Activated naive CD8-positive, alpha-beta T cell treated with anti-CD3 and anti-CD28 coated beads for 36 hours (primary cell): ENCODE results near the gene STRIP2. TPM values are rescaled to one million over a fixed set of nuclear protein-coding genes. Genes with fewer than 3 reads are reported as not detected.

Experiments used
- DNase-seq: peaks from one replicate; pipeline ENCODE4 v3.0.0; 2021
- H3K27ac Mint-ChIP-seq: one replicate; pipeline ENCODE4 v1.8.0; 2022; ENCODE audit warnings: mild to moderate bottlenecking, moderate library complexity, mixed read lengths
- H3K27me3 Mint-ChIP-seq: one replicate; pipeline ENCODE4 v1.8.0; 2022; ENCODE audit warnings: mild to moderate bottlenecking, mixed read lengths
- H3K36me3 Mint-ChIP-seq: one replicate; pipeline ENCODE4 v1.8.0; 2021; ENCODE audit warnings: mild to moderate bottlenecking, mixed read lengths
- H3K4me1 Mint-ChIP-seq: one replicate; pipeline ENCODE4 v1.8.0; 2021; ENCODE audit warnings: mixed read lengths
- H3K4me3 Mint-ChIP-seq: one replicate; pipeline ENCODE4 v1.8.0; 2022; ENCODE audit warnings: mild to moderate bottlenecking, moderate library complexity, mixed read lengths
- H3K9me3 Mint-ChIP-seq: one replicate; pipeline ENCODE4 v1.8.0; 2022; ENCODE audit warnings: mixed read lengths
- total RNA-seq, 2 experiments: library from RNA; stranded (reverse); gene quantifications; one replicate each; pipeline ENCODE4 v1.2.3, GENCODE V29; 2021

The STRIP2 gene
- total RNA-seq, 2 experiments from 2014 or later = 6.9 to 7.9 TPM

DNA sequence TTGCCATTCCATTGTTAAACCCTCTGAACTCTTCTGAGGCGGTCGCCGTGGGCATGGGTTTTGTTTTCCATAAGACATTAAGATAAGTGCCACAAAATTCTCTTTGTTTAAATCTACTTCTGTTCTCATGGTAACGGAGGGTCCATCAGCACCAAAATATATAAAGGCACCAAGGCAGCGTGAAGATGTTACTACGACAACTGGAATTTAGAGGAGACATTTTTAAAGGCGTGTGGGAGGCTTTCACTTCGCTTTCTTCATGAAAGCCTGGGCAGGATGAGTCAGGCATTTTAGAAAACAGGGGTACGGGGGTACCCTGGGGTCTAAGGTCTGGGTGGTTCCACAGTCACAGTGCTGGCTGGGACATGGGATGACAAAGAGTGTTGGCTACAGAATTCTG is 102.1 kb downstream of the STRIP2 start:
- no peaks in the 10 kb centered on the region for H3K27me3 Mint-ChIP-seq

More for the DNA sequence above, 102.1 kb downstream of the STRIP2 start:
- peaks cover 15% of the 10 kb centered on the region for H3K4me1 Mint-ChIP-seq
- peak overlapping the region; percentile 71 for H3K27ac Mint-ChIP-seq
- H3K4me3 Mint-ChIP-seq = peak overlapping the region; percentile 42
- H3K36me3 Mint-ChIP-seq = no peaks in the 10 kb centered on the region
- H3K9me3 Mint-ChIP-seq = no peaks in the 10 kb centered on the region
- DNase-seq = peak; percentile 7

Other genes with a start within 250 kb of the STRIP2 start
- gene SMO, start 245.8 kb upstream of the STRIP2 start, total RNA-seq = 1 to 10 TPM; 1.7 to 1.9 TPM
- 1 to 10 TPM; 6.5 to 6.8 TPM for gene AHCYL2, start 209.4 kb upstream of the STRIP2 start, total RNA-seq
- 1 to 10 TPM; 4.1 to 6.1 TPM for gene SMKR1, start 68.1 kb downstream of the STRIP2 start, total RNA-seq
- gene NRF1, start 177.3 kb downstream of the STRIP2 start, total RNA-seq = 10 to 100 TPM; 17.9 to 20.4 TPM